ENCODE results near the gene POU3F3. TPM values are rescaled to one million over a fixed set of nuclear protein-coding genes. Genes with fewer than 3 reads are reported as not detected.

The POU3F3 gene
- total RNA-seq, 1 experiment from 2014 or later = not detected

DNA sequence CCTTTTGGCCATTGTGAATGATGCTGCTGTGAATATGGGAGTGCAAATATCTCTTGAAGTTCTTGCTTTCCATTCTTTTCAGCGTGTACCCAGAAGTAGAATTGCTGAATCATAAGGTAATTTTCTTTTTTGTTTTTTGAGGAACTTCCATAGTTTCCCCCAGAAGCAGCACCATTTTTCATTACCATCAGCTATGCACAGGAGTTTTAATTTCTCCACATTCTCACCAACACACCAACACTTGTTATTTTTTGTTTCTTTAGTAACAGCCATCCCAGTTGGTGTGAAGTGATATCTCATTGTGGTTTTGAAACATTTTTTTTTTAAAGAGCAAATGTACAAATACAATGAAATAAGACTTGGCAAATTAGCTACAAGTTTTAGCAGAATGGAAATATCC is 21.3 kb downstream of the POU3F3 start:
- peaks cover 21% of the 10 kb centered on the region for H3K27me3 ChIP-seq (ENCODE audit: insufficient read depth, low read length)
- intact Hi-C loops (cut with micrococcal nuclease) = no loop called here
- POLR2A ChIA-PET = no interaction called here

More for the DNA sequence above, 21.3 kb downstream of the POU3F3 start:
- no TSS peak for BruUV-seq (replicated peaks)
- no peaks in the 10 kb centered on the region for H3K79me2 ChIP-seq (ENCODE audit: insufficient read depth, low read length)
- H4K20me1 ChIP-seq (ENCODE audit: insufficient read depth) = no peaks in the 10 kb centered on the region
- DNase-seq (ENCODE audit: low read depth, low spot score) (no peak), ATAC-seq (no peak)
- no peaks in the 10 kb centered on the region for H3K4me1 ChIP-seq (ENCODE audit: control insufficient read depth in 1 of 2, insufficient read depth in 2 of 2, low read length in 2 of 2)
- no peak overlapping the region for H2AFZ ChIP-seq (ENCODE audit: low read depth, low read length, poor library complexity, severe bottlenecking)
- no peaks in the 10 kb centered on the region for H3K9me3 ChIP-seq (ENCODE audit: control insufficient read depth in 1 of 2, insufficient read depth in 1 of 2, low read depth in 1 of 2, low read length in 2 of 2)
- no peaks in the 10 kb centered on the region for H3K9me2 ChIP-seq (ENCODE audit: insufficient read depth)
- no peak overlapping the region for H3K27ac ChIP-seq (ENCODE audit: low read depth, low read length)
- H3K9ac ChIP-seq (ENCODE audit: low read length) = no peak overlapping the region
- H3K4me2 ChIP-seq (ENCODE audit: low read length) = no peak overlapping the region
- H3K36me3 ChIP-seq (ENCODE audit: control insufficient read depth in 1 of 2, insufficient read depth in 2 of 2, low read length in 2 of 2) = no peaks in the 10 kb centered on the region
- CTCF ChIA-PET = no interaction called here
- TF ChIP-seq SIN3A (IDR thresholded peaks at IDR 0.05; ENCODE audit: low read depth) (no peak), SRF (IDR thresholded peaks at IDR 0.05; ENCODE audit: low read depth) (no peak), ZFX (IDR thresholded peaks at IDR 0.05) (no peak), CBX3 (IDR thresholded peaks at IDR 0.05; ENCODE audit: low read depth) (no peak), EZH2phosphoT487 (IDR thresholded peaks at IDR 0.05; ENCODE audit: borderline replicate concordance) (no peak)
- TF ChIP-seq, protein P1, sequence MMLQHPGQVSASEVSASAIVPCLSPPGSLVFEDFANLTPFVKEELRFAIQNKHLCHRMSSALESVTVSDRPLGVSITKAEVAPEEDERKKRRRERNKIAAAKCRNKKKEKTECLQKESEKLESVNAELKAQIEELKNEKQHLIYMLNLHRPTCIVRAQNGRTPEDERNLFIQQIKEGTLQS (IDR thresholded peaks at IDR 0.05) = no peak
- TF ChIP-seq, protein P2, sequence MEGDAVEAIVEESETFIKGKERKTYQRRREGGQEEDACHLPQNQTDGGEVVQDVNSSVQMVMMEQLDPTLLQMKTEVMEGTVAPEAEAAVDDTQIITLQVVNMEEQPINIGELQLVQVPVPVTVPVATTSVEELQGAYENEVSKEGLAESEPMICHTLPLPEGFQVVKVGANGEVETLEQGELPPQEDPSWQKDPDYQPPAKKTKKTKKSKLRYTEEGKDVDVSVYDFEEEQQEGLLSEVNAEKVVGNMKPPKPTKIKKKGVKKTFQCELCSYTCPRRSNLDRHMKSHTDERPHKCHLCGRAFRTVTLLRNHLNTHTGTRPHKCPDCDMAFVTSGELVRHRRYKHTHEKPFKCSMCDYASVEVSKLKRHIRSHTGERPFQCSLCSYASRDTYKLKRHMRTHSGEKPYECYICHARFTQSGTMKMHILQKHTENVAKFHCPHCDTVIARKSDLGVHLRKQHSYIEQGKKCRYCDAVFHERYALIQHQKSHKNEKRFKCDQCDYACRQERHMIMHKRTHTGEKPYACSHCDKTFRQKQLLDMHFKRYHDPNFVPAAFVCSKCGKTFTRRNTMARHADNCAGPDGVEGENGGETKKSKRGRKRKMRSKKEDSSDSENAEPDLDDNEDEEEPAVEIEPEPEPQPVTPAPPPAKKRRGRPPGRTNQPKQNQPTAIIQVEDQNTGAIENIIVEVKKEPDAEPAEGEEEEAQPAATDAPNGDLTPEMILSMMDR (IDR thresholded peaks at IDR 0.05 in 2 of 3, conservative IDR thresholded peaks at IDR 0.05 in 1 of 3; ENCODE audit: borderline replicate concordance in 1 of 3, insufficient read depth in 1 of 3, low read depth in 2 of 3, low read length in 2 of 3) = no peak
- TF ChIP-seq, protein P3, sequence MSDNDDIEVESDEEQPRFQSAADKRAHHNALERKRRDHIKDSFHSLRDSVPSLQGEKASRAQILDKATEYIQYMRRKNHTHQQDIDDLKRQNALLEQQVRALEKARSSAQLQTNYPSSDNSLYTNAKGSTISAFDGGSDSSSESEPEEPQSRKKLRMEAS (IDR thresholded peaks at IDR 0.05) = no peak
- TF ChIP-seq, protein P4, sequence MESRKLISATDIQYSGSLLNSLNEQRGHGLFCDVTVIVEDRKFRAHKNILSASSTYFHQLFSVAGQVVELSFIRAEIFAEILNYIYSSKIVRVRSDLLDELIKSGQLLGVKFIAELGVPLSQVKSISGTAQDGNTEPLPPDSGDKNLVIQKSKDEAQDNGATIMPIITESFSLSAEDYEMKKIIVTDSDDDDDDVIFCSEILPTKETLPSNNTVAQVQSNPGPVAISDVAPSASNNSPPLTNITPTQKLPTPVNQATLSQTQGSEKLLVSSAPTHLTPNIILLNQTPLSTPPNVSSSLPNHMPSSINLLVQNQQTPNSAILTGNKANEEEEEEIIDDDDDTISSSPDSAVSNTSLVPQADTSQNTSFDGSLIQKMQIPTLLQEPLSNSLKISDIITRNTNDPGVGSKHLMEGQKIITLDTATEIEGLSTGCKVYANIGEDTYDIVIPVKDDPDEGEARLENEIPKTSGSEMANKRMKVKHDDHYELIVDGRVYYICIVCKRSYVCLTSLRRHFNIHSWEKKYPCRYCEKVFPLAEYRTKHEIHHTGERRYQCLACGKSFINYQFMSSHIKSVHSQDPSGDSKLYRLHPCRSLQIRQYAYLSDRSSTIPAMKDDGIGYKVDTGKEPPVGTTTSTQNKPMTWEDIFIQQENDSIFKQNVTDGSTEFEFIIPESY (IDR thresholded peaks at IDR 0.05; ENCODE audit: extremely low read depth, insufficient replicate concordance, low read length) = no peak
- RAD21 ChIA-PET (ENCODE audit: low non-redundant PET in 1 of 2, low total read pairs in 2 of 2, uncharacterized antibody in 2 of 2, unreplicated experiment in 2 of 2) = no interaction called here
- H3K4me3 ChIP-seq (replicated peaks in 1 of 2; ENCODE audit: low read depth in 1 of 2, low read length in 2 of 2) = no peak overlapping the region

Data from HCT116 (cell line).